Measurements from ENCODE around the gene LIPT2. TPM values are rescaled to one million over a fixed set of nuclear protein-coding genes. Genes with fewer than 3 reads are reported as not detected.

Gene LIPT2
- polyA plus RNA-seq, 1 of the 3 experiments (the other 2 are of a cell fraction): 4.6 TPM

- TF ChIP-seq REST (IDR thresholded peaks at IDR 0.05; ENCODE audit: low read depth, low read length) (no peak), SMC3 (IDR thresholded peaks at IDR 0.05; ENCODE audit: low read depth, low read length) (no peak), GATA2 (CRISPR knock-in tag; IDR thresholded peaks at IDR 0.05) (no peak)
These were observed 31.5 kb downstream of the LIPT2 start (continued) for GRCh38 chr11:74462009-74462408.

- H3K9ac ChIP-seq: no peak overlapping the region
- POLR2A ChIA-PET: no interaction called here
- no peak overlapping the region for H3K4me3 ChIP-seq (ENCODE audit: low read depth in 2 of 2, low read length in 1 of 2)
- no peaks in the 10 kb centered on the region for H3K79me2 ChIP-seq (ENCODE audit: insufficient read depth)
- no peak overlapping the region for H3K27ac ChIP-seq (ENCODE audit: low read depth in 2 of 2, low read length in 1 of 2)
- no peaks in the 10 kb centered on the region for H3K36me3 ChIP-seq (replicated peaks in 1 of 2; ENCODE audit: control insufficient read depth in 1 of 2, insufficient read depth in 2 of 2, low read length in 1 of 2)
- no peaks in the 10 kb centered on the region for H4K20me1 ChIP-seq (ENCODE audit: insufficient read depth)
- no peak for TF ChIP-seq TCF12 (IDR thresholded peaks at IDR 0.05)
- TF ChIP-seq ZBTB33 (IDR thresholded peaks at IDR 0.05; ENCODE audit: borderline replicate concordance, low read depth): no peak
- TF ChIP-seq JUND (IDR thresholded peaks at IDR 0.05): no peak
- no peak for TF ChIP-seq YY1 (IDR thresholded peaks at IDR 0.05; ENCODE audit: low read depth)
- TF ChIP-seq MEF2A (IDR thresholded peaks at IDR 0.05; ENCODE audit: borderline replicate concordance, low read depth): no peak
- H3F3A ChIP-seq (replicated peaks; ENCODE audit: insufficient read depth): no peaks in the 10 kb centered on the region
- WGBS (ENCODE audit: low lambda C conversion rate): 57% methylated on average over 2 of the region's 2 CpGs
- H3K4me2 ChIP-seq: no peak overlapping the region
- H3K9me3 ChIP-seq: no peaks in the 10 kb centered on the region
- H3K4me1 ChIP-seq (ENCODE audit: control insufficient read depth in 1 of 2, insufficient read depth in 2 of 2, low read depth in 1 of 2, low read length in 1 of 2): no peaks in the 10 kb centered on the region
- CTCF ChIA-PET: interaction anchor here (0.6 to 1.6 kb wide), 4 partner anchors 12 to 138 kb away, joined by 3 to 5 read pairs (median 4); no protein-coding TSS in a partner anchor
- no peaks in the 10 kb centered on the region for H3K9me2 ChIP-seq
- no peak overlapping the region for H2AFZ ChIP-seq (ENCODE audit: low read depth)
- no peak for DNase-seq
- no peaks in the 10 kb centered on the region for H3K27me3 ChIP-seq (ENCODE audit: insufficient read depth)
These were observed 32.9 kb downstream of the LIPT2 start for GRCh38 chr11:74460481-74461154.

GRCh38 chr11:74460065-74460464, 33.5 kb downstream of the LIPT2 start:
- no peaks in the 10 kb centered on the region for H3F3A ChIP-seq (replicated peaks; ENCODE audit: insufficient read depth)
- no peaks in the 10 kb centered on the region for H3K4me1 ChIP-seq (ENCODE audit: control insufficient read depth in 1 of 2, insufficient read depth in 2 of 2, low read depth in 1 of 2, low read length in 1 of 2)
- CTCF ChIA-PET: interaction anchor here (1.5 to 1.6 kb wide), 2 partner anchors 12 to 111 kb away, joined by 3 to 5 read pairs; no protein-coding TSS in a partner anchor
- no peaks in the 10 kb centered on the region for H3K36me3 ChIP-seq (replicated peaks in 1 of 2; ENCODE audit: control insufficient read depth in 1 of 2, insufficient read depth in 2 of 2, low read length in 1 of 2)
- no peaks in the 10 kb centered on the region for H3K27me3 ChIP-seq (ENCODE audit: insufficient read depth)
- no peaks in the 10 kb centered on the region for H3K9me3 ChIP-seq
- H3K27ac ChIP-seq (ENCODE audit: low read depth in 2 of 2, low read length in 1 of 2): no peak overlapping the region
- POLR2A ChIA-PET: no interaction called here
- H3K4me3 ChIP-seq (ENCODE audit: low read depth in 2 of 2, low read length in 1 of 2): no peak overlapping the region
- DNase-seq: no peak
- no peak overlapping the region for H3K4me2 ChIP-seq
- no peak overlapping the region for H3K9ac ChIP-seq
- WGBS (ENCODE audit: low lambda C conversion rate): 64% methylated on average over 4 of the region's 4 CpGs
- H3K9me2 ChIP-seq: no peaks in the 10 kb centered on the region
- H3K79me2 ChIP-seq (ENCODE audit: insufficient read depth): no peaks in the 10 kb centered on the region
- no peaks in the 10 kb centered on the region for H4K20me1 ChIP-seq (ENCODE audit: insufficient read depth)
- no peak overlapping the region for H2AFZ ChIP-seq (ENCODE audit: low read depth)
- no peak for TF ChIP-seq EP300 (IDR thresholded peaks at IDR 0.05; ENCODE audit: borderline replicate concordance in 1 of 2, low read depth in 1 of 2, low read length in 1 of 2)
- no peak for TF ChIP-seq YY1 (IDR thresholded peaks at IDR 0.05; ENCODE audit: low read depth)
- no peak for TF ChIP-seq ELF1 (IDR thresholded peaks at IDR 0.05)
- no peak for TF ChIP-seq USF2 (IDR thresholded peaks at IDR 0.05; ENCODE audit: borderline replicate concordance, low read depth, low read length)
- no peak for TF ChIP-seq TEAD4 (IDR thresholded peaks at IDR 0.05; ENCODE audit: borderline replicate concordance, insufficient read depth)
- no peak for TF ChIP-seq ZBTB33 (IDR thresholded peaks at IDR 0.05; ENCODE audit: borderline replicate concordance, low read depth)
- no peak for TF ChIP-seq RCOR1 (IDR thresholded peaks at IDR 0.05; ENCODE audit: low read length)
- no peak for TF ChIP-seq MXI1 (IDR thresholded peaks at IDR 0.05; ENCODE audit: low read depth, low read length)
- no peak for TF ChIP-seq USF1 (IDR thresholded peaks at IDR 0.05; ENCODE audit: borderline replicate concordance, low read depth)
- no peak for TF ChIP-seq MEF2A (IDR thresholded peaks at IDR 0.05; ENCODE audit: borderline replicate concordance, low read depth)
